GM10266 (cell line): ENCODE results near the gene PSMA5.
"Not testable (repeated sequence)": the region's sequence is repeated elsewhere in the genome, so short reads cannot be mapped to it uniquely, and the experiment has no call there.

Experiments
- DNase-seq: peaks from one replicate; pipeline ENCODE4 v3.0.0; 2012; ENCODE audit errors: extremely low spot score
- CTCF ChIP-seq: IDR thresholded peaks from 2 replicates; pipeline ENCODE4 v1.5.1; 2012; ENCODE audit warnings: mild to moderate bottlenecking, low read depth; ENCODE audit not compliant: control insufficient read depth, insufficient read depth; ENCODE audit errors: missing control alignments

PSMA5 gene

GRCh38 chr1:109395602-109396512 lies 30.4 kb downstream of the PSMA5 start:
- no peak for DNase-seq
- TF ChIP-seq CTCF, result no peak

GRCh38 chr1:109395282-109395599 lies 31.0 kb downstream of the PSMA5 start:
- DNase-seq, result not testable (repeated sequence)

GRCh38 chr1:109394591-109395281 lies 31.5 kb downstream of the PSMA5 start:
- DNase-seq, result no peak

GRCh38 chr1:109393617-109394233 lies 32.5 kb downstream of the PSMA5 start:
- no peak for TF ChIP-seq CTCF
- no peak for DNase-seq

More at GRCh38 chr1:109394591-109395281, 31.5 kb downstream of the PSMA5 start:
- TF ChIP-seq CTCF, result no peak

GRCh38 chr1:109392788-109393616 lies 33.2 kb downstream of the PSMA5 start:
- DNase-seq, result no peak
- TF ChIP-seq CTCF, result no peak

- TF ChIP-seq CTCF, result no peak
- no peak for DNase-seq
Observed at GRCh38 chr1:109392037-109392787, 34.0 kb downstream of the PSMA5 start.
